C4-2B (cell line): ENCODE data around the gene CFAP45.

ENCODE experiments used
- CTCF ChIP-seq: fragments of 450-650 bp; conservative IDR thresholded peaks from 2 replicates; pipeline ENCODE4 v1.5.1; 2017; ENCODE audit warnings: mild to moderate bottlenecking
- ZFX ChIP-seq: fragments of 450-650 bp; IDR thresholded peaks from 2 replicates; pipeline ENCODE4 v1.6.1; 2017

- TF ChIP-seq CTCF (no peak), ZFX (no peak)
These were observed 69.2 kb downstream of the CFAP45 start for GRCh38 chr1:159830722-159831121.
